Right hindlimb (tissue), 1 donor: ENCODE measurements around the gene HDAC3.
"Not testable (repeated sequence)": the region's sequence is repeated elsewhere in the genome, so short reads cannot be mapped to it uniquely, and the experiment has no call there.

Experiments
- DNase-seq: peaks from one replicate; pipeline ENCODE4 v3.0.0-alpha.2; 2018

HDAC3 gene

GRCh38 chr5:141633871-141634561 lies 2.6 kb downstream of the HDAC3 start:
- DNase-seq = peak; percentile 6

GRCh38 chr5:141632650-141633049 lies 4.0 kb downstream of the HDAC3 start:
- peak; percentile 8 for DNase-seq

- DNase-seq = no peak
Measured at GRCh38 chr5:141630570-141631140, 6.0 kb downstream of the HDAC3 start.

- no peak for DNase-seq
Measured at GRCh38 chr5:141628175-141628788, 8.4 kb downstream of the HDAC3 start.

GRCh38 chr5:141623611-141624010 lies 13.0 kb downstream of the HDAC3 start:
- DNase-seq = no peak

GRCh38 chr5:141623186-141623585 lies 13.5 kb downstream of the HDAC3 start:
- DNase-seq = no peak

- DNase-seq = peak; percentile 98
Measured at GRCh38 chr5:141618804-141619554, 17.7 kb downstream of the HDAC3 start, which contains the start of gene DIAPH1. Gene DIAPH1, minus strand, starts transcription at chr5:141619000. Its CDS starts 86 bp downstream, at chr5:141618914.

GRCh38 chr5:141618030-141618803 lies 18.4 kb downstream of the HDAC3 start:
- DNase-seq = no peak

- no peak for DNase-seq
Measured at GRCh38 chr5:141617682-141618029, 19.0 kb downstream of the HDAC3 start.

- no peak for DNase-seq
Measured at GRCh38 chr5:141617128-141617527, 19.5 kb downstream of the HDAC3 start.

GRCh38 chr5:141615991-141616720 lies 20.5 kb downstream of the HDAC3 start:
- DNase-seq = no peak

GRCh38 chr5:141613344-141613743 lies 23.3 kb downstream of the HDAC3 start:
- DNase-seq = no peak

GRCh38 chr5:141611289-141611688 lies 25.4 kb downstream of the HDAC3 start:
- DNase-seq = no peak

GRCh38 chr5:141609921-141610320 lies 26.7 kb downstream of the HDAC3 start:
- DNase-seq = not testable (repeated sequence)

GRCh38 chr5:141609044-141609443 lies 27.6 kb downstream of the HDAC3 start:
- no peak for DNase-seq

GRCh38 chr5:141608557-141608956 lies 28.1 kb downstream of the HDAC3 start:
- no peak for DNase-seq

GRCh38 chr5:141608046-141608445 lies 28.6 kb downstream of the HDAC3 start:
- no peak for DNase-seq

- no peak for DNase-seq
Measured at GRCh38 chr5:141605523-141606277, 30.9 kb downstream of the HDAC3 start.

GRCh38 chr5:141603923-141604717 lies 32.5 kb downstream of the HDAC3 start:
- DNase-seq = peak; percentile 57

GRCh38 chr5:141602606-141603005 lies 34.0 kb downstream of the HDAC3 start:
- DNase-seq = no peak
